ENCODE measurements around the gene BBS9. TPM values are rescaled to one million over a fixed set of nuclear protein-coding genes. Genes with fewer than 3 reads are reported as not detected.

BBS9 gene
- total and polyA plus RNA-seq, 11 donors = 7.4 to 29.3 (median 11.3) TPM

- DNase-seq (no peak), ATAC-seq (no peak)
- WGBS, 4 donors = 96 to 98% (median 97%) methylated on average over 4 of the region's 4 CpGs
- no peaks in the 10 kb centered on the region for H3K36me3 ChIP-seq
- no peak overlapping the region for H3K27ac ChIP-seq
- intact Hi-C loops (cut with DNase I) = no loop called here
- no peak for TF ChIP-seq POLR2A (IDR thresholded peaks at IDR 0.05)
- TF ChIP-seq, protein P1, sequence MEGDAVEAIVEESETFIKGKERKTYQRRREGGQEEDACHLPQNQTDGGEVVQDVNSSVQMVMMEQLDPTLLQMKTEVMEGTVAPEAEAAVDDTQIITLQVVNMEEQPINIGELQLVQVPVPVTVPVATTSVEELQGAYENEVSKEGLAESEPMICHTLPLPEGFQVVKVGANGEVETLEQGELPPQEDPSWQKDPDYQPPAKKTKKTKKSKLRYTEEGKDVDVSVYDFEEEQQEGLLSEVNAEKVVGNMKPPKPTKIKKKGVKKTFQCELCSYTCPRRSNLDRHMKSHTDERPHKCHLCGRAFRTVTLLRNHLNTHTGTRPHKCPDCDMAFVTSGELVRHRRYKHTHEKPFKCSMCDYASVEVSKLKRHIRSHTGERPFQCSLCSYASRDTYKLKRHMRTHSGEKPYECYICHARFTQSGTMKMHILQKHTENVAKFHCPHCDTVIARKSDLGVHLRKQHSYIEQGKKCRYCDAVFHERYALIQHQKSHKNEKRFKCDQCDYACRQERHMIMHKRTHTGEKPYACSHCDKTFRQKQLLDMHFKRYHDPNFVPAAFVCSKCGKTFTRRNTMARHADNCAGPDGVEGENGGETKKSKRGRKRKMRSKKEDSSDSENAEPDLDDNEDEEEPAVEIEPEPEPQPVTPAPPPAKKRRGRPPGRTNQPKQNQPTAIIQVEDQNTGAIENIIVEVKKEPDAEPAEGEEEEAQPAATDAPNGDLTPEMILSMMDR (IDR thresholded peaks at IDR 0.05) = no peak
- H3K27me3 ChIP-seq = no peaks in the 10 kb centered on the region
- H3K4me3 ChIP-seq = no peak overlapping the region
- no peaks in the 10 kb centered on the region for H3K9me3 ChIP-seq
- H3K4me1 ChIP-seq = no peaks in the 10 kb centered on the region
Measured at GRCh38 chr7:33220231-33220630, 90.9 kb downstream of the BBS9 start.

DNA sequence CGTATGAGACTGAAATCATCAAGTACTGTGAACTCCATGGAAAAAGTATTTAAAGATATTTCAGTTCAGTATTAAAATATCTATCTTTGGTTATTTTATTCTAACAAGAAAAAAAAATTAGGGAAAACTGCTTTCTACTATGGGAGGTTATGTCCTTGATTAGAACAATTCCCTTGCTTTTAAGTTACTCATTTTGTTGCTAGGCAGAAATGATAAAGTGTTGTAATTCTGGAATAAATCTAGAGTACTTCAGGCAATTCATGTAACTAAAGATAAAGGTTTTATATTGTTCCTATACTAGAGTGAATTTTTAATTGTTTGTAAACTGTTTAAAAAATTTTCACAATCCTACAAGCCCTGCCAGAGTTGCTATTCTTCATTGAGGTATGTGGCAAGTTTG lies 92.0 kb downstream of the BBS9 start:
- H3K27ac ChIP-seq = no peak overlapping the region
- no peaks in the 10 kb centered on the region for H3K4me1 ChIP-seq
- DNase-seq (no peak), ATAC-seq (no peak)
- intact Hi-C loops (cut with DNase I) = no loop called here
- TF ChIP-seq POLR2A (IDR thresholded peaks at IDR 0.05) = no peak
- TF ChIP-seq, protein P1 (IDR thresholded peaks at IDR 0.05) = no peak
- 96 to 98% (median 97%) methylated on average over 1 of the region's 1 CpG for WGBS, 4 donors
- no peaks in the 10 kb centered on the region for H3K36me3 ChIP-seq
- H3K4me3 ChIP-seq = no peak overlapping the region
- no peaks in the 10 kb centered on the region for H3K9me3 ChIP-seq
- no peaks in the 10 kb centered on the region for H3K27me3 ChIP-seq

- 74 to 94% (median 91%) methylated on average over 1 of the region's 1 CpG for WGBS, 4 donors
- ATAC-seq (no peak), DNase-seq (no peak)
- H3K36me3 ChIP-seq = no peaks in the 10 kb centered on the region
- H3K4me1 ChIP-seq = peaks cover 0 to 10% (median 0%) of the 10 kb centered on the region in 12 donors
- H3K27ac ChIP-seq = no peak overlapping the region
- H3K9me3 ChIP-seq = peaks cover 0 to 8% (median 0%) of the 10 kb centered on the region in 12 donors
- H3K27me3 ChIP-seq = no peaks in the 10 kb centered on the region
- H3K4me3 ChIP-seq = no peak overlapping the region
- intact Hi-C loops (cut with DNase I) = no loop called here
- TF ChIP-seq POLR2A (IDR thresholded peaks at IDR 0.05) = no peak
- TF ChIP-seq, protein P1 (IDR thresholded peaks at IDR 0.05) = no peak
Measured at GRCh38 chr7:33232632-33233145, 103.3 kb downstream of the BBS9 start.

DNA sequence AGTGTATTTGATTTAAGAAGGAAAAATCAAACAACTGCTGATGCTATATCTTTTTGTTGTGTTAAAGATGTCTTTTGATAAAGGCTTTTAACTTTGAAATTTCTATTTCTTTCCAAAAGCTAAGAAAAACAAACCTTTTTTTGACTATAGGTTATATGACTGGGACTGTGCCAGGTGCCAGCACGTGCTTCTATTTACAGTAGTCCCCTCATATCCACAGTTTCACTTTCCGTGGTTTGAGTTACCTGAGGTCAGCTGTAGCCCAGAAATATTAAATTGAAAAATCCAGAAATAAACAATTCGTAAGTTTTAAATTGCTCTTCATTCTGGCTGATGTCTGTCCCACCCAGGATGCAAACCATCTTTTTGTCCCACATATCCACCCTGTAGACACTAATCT lies 104.3 kb downstream of the BBS9 start:
- TF ChIP-seq POLR2A (IDR thresholded peaks at IDR 0.05) = no peak
- TF ChIP-seq, protein P1 (IDR thresholded peaks at IDR 0.05) = no peak
- WGBS, 4 donors = 35 to 42% (median 37%) methylated on average over 3 of the region's 3 CpGs

More for the DNA sequence above, 104.3 kb downstream of the BBS9 start:
- Histone ChIP-seq H3K9me3 (peaks cover 0 to 8% (median 0%) of the 10 kb centered on the region in 12 donors), H3K36me3 (no peaks in the 10 kb centered on the region), H3K4me1 (peaks cover 0 to 10% (median 0%) of the 10 kb centered on the region in 12 donors), H3K27ac (no peak overlapping the region), H3K27me3 (no peaks in the 10 kb centered on the region), H3K4me3 (no peak overlapping the region)
- DNase-seq = no peak
- no peak for ATAC-seq
- intact Hi-C loops (cut with DNase I) = no loop called here

Data from heart left ventricle (tissue), 16 donors.